Kasumi-1 (cell line): ENCODE data around the gene FGD3.

ENCODE experiments used
- DNase-seq, 2 experiments: peaks; one replicate each; lab custom pipeline; 2025; lab: John Stamatoyannopoulos, UW

Gene FGD3

DNA sequence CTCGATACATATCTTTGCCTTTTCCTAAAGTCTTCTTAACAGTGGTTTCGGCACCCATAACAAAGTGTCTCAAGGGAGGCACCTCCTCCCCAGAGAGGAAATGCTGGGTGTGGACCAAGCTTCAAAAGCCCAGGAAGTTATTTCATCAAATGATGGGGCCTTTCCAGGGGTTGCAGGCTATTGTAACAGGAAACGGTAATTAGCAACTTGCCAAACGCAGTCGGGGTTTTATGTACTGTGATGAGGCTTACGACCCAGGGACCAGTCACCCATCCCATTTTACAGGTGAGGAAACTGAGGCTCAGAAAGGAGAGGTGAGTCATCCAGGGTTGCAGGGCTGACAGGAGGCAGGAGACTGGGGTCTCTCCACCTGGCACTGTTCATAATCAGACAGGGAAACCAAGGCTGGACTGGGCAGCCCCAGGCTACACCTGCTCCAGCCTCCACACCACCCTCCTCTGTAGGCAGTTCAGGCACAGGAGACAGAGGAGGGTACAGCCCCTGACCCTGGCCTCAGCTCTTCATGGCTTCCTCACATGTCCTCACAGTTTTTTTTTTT is 81.2 kb downstream of the FGD3 start:
- DNase-seq, result peak; percentile 89 to 90

DNA sequence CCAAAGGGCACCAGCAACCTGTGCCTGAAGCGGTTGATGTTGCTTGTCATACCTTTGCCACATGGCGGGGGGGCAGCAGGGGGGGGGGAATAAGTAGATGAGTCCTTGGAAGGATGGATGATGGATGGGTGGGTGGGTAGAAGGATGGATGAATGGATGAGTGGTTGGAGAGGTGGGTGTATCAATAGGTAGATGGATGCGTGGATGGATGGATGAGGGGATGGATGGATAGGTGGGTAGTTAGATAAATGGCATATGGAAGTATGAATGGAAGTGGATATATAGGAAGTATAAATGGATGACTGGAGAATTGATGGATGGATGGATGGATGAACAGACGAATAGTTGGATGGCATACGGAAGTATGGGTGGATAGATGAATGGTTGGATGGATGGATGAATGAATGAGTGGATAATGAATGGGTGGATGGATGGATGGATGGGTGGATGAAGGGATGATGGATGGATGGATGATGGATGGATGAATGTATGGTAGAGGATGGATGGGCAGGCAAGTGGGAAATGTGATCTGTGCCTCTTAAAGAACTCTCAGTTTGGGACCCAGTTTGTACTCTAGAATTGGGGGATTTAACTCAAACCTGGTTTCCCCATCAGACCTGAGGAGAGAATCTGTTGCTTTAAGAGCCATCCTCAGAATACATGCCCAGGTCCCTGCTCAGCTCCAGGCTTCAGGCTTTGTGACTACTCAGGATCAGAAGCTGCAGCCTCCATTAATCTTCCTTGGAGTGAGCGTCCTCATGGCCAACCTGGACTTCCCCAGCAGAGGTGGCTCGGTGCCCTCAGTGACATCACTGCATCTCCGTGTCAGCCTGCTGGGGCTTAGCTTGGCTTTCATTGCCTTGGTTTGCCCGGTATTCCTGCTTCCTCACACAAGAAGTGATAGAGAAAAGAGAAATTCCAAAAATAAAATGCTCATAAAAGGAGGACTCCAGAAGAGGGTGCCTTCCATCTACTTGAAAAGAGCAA is 83.6 kb downstream of the FGD3 start:
- DNase-seq, result no peak

DNA sequence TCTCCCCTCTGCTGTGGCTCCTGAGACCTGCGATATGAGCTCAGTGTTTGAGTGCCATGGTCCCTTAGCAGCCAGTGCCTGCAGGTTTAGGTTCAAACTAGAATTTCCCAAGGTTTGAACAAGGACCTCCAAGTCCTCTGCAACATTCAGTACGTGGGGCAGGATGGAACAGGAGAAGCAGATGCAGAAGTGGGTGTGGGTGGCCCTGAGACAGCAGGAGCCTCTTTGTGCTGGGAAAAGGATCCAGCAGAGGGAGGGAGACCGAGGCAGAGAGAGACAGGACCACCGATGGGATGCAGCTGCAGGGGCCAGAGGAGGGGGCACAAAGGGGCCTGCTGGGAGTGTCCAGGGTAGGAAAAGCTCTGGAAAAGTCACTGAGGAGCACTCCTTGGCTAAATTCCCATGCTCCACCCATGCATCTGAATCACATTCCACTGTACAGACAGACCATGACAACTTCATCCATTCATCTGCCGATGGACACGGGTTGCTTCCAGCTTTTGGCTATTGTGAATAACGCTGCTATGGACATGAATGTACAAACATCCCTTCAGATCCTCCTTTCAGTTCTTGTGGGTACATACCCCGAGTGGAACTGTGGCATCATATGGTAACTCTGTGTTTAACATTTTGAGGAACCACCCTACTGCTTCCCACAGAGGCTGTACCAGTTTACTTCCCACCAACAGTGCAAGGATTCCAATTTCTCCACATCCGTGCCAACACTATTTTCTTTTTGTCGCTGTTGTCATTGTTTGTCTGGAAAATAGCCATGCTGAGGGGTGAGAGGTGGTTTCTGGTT is 84.5 kb downstream of the FGD3 start:
- no peak for DNase-seq

DNA sequence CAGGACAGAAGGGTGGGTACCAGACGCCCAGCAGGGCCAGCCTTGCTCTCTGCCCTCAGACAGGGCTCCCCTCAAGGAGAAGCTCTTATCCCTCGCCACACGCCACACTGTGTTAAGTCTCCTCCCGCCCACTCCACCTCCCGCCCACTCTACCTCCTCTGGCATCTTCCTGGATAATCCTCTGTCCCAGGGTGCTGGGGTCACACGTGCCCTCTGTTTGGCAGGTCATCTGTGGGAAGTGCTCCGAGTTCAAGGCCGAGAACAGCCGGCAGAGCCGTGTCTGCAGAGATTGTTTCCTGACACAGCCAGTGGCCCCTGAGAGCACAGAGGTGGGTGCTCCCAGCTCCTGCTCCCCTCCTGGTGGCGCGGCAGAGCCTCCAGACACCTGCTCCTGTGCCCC is 85.2 kb downstream of the FGD3 start:
- no peak for DNase-seq

DNA sequence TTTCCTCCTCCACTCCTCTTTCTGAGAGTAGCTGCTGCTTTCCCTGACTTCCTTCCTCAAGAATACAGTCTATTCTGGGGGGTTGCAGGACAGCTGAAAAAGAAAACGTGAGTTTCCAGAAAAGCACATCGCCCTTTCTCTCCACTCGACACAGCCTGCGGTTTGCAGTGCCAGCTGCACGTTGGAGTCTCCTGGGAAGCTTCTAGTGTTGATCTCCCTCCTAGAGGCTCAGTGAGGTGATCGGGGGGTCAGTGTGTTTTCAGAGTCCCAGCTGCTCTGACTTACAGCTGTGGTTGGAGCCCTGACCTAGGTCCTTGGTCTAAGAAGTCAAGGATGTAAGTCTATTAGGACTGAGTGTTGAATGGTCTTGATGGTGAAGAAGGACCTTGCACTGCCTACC is 86.2 kb downstream of the FGD3 start:
- no peak for DNase-seq

DNA sequence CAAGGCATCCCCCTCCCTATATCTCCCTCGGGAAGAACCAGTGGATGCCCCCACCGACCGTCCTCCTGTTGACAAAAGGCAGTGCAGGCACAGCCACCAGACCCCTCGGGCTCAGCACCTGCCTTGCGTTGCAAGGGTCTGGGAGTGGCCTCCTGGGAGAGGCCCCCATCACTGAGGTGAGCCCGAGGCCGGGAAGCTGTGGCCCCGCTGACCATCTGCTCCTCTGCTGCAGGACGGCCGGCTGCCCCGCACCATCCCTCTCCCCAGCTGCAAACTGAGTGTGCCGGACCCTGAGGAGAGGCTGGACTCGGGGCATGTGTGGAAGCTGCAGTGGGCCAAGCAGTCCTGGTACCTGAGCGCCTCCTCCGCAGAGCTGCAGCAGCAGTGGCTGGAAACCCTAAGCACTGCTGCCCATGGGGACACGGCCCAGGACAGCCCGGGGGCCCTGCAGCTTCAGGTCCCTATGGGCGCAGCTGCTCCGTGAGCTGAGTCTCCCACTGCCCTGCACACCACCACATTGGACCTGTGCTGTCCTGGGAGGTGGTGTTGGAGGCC is 87.9 kb downstream of the FGD3 start:
- no peak for DNase-seq

DNA sequence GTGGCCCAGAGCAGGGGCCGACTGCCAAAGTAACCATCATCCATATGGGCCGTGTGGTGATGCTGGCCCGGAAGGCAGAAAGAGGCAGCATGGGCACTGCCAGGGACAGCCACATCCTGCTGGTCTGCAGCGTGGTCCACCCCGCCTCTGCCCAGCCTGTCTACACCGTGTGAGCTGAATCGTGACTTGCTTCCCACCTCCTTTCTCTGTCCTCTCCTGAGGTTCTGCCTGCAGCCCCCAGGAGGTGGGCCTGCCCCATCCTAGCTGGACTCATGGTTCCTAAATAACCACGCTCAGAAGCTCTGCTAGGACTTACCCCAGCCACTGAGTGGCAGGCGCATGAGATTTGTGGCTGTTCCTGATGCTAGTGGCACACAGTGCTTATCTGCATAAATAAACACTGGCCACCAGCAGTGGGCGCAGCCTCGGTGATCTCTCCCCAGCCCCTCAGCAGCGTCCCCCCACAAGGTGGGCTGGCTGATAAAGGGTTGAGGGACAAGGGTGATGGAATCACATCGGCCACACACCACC is 88.6 kb downstream of the FGD3 start:
- DNase-seq, result no peak

DNA sequence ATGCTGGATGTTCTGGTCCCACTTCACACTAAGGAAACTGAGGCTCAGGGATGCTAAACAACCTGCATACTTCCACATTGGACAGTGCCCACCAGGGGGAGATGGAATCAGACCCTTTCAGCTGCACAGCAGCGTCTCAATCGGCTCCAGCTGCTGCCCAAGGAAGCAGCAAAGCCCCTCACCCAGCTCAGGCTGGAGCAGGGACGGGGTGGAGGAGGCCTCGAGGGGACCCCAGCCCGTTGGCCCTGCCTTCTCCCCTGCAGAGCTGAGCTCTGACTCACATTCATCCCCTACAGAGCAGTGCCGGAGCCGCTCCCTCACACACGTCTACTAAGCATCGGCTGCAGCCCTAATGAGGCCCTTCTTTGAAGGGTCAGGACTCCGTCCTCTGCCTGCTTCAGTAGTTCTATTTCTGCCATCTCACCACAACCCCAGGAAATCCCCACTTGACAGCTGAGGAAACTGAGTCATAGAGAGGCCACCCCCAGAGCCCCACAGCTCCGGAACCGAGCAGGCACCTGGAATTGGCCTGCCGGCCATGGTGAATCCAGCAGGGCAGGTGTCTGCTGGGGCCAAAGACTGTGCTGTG is 89.7 kb downstream of the FGD3 start:
- no peak for DNase-seq

DNA sequence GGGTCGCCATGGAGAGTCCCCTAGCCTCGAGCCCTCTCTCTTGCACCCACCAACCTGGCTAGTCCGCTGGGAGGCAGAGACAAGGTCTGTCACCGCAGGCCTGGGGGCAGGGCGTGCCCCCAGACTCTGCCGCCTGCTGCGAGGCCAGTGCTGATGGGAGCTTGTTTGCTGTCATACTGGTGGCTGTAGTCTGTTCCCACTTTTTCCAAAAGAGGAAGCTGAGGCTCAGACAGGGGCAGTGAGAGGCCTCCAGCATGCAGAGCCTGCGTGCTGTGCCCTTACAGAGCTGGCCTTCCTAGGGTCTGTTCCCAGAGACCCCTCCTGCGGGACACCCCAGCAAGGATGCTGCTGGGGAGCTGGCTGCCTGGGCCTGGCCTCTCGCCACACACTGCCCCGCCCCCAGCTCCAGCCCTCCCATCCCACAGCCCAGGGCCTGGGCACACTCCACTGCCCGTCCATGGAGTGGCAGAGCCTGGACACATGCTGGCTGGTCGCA is 90.2 kb downstream of the FGD3 start:
- DNase-seq, result peak; percentile 72 to 75

DNA sequence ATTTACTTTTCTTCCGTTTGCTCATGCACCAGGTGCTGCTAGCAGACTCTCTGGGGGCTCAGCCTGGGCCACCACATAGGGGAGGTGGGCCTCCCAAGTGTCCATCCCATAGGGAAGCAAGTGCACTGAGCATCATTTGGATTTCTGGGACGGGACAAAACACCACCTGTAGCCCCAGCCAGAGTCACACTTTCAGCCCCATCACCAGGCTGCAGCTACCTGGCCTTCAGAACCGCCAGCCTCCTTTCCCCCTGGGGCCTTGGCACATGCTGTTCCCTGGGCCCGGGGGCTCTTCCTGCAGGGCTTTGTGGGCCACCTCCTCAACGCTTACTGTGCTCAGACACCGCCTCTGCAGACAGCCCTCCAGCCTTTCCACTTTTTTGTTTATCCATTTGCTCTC is 91.6 kb downstream of the FGD3 start:
- DNase-seq, result no peak

DNA sequence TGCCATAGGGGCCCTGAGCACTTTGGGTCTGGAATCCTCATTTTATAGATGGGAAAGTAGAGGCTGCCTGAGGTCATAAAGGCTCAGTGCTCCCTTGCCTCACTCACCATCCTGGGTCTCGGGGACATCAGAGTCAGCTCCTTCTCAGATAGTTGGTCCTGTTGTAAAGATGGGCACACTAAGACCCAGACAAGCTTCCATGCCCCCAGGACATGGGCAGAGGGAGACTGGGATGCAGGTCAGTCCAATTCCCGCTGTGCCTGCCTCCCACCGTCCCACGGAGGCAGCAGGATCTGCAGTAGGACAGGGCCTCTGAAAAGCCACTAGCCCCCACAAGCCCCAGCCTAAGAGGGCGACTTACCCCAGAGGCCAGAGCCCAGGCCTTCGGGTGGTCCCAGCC is 92.1 kb downstream of the FGD3 start:
- DNase-seq, result no peak

DNA sequence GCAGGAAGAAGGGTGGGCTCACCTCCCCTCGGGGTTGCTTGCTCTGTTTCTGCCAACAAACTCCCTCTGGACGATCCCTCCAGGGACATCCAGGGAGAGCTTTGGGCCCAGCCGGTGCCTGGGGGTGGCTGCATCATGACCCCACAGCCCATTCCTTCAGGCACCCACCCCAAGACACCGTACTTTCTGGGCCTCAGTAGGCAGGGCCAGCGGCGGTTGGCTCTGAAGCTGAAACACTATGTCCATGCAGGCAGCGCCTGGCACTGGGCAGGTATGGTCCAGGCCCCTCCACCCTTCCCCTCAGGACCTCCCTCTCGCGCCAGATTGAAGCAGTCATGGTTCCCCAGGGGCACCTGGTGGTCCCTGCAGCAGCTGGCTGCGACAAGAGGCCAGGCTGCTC is 92.7 kb downstream of the FGD3 start:
- no peak for DNase-seq

DNA sequence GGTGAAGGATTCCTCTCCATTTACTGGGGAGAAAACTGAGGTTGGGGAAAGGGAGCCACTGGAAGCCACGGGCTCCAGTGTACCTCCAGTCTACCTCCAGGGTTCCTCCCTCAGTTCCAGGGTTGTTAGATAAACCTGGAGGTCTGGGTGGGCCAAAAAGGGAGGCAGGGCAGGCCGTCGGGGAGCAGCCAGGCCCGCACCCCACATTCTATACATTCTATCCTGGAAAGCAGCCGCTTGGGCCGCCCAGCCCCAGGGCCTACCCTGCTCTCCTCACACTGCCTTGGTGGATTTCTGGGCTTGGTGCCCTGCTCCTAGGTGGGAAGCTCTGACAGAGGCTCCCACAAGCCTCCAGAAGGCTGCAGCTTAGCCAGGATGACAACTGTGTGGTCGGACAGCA is 93.1 kb downstream of the FGD3 start:
- no peak for DNase-seq

DNA sequence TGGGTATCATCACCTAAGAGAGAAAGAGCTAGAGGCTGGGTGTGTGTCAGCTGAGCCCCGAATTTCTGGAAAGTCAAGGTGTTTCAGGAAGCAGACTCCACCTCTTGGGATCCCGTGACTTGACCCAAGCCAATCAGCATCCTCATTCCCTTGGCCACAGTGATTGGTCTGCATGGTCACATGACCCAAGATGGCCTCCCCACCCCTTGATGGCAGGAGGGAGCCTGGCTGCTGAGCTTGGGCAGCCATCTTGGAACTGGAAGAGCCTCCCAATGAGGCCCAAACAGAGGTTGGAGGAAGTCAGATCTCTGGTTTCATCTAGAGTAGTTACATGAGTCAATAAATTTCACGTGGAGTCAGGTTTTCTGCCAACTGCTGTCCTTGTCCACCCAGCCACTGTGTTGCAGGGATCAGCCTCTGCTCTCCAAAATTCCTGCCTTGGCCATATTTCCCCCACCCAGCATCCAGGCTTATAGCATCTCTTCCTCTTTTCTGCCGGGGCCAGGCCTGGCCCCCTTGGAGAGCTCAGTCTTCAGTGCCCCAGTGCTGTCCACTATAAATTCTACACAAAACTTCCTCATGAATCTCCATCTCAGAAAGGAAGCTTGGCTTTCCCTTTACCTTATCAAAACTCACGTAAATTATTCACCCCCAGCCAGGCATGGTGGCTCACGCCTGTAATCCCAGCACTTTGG is 93.9 kb downstream of the FGD3 start:
- no peak for DNase-seq

DNA sequence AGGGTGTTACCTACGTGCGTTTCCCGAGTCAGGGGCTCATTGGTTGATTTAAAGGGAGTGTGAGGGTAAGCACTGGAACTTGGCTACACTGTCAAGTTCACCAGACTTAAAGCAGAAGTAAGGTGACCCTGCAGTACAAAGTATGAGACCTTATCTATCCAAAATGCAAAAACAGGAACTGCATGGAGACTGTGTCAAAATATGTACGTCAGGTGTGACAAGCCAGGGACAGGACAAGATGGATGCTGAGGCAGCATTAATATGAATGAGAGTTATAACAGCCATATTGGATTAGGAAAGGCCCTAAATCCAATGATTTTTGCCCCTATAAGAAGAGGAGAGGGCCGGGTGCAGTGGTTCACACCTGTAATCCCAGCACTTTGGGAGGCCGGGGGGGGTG is 95.8 kb downstream of the FGD3 start:
- peak in 1 of 2 experiments; percentile 26 for DNase-seq

DNA sequence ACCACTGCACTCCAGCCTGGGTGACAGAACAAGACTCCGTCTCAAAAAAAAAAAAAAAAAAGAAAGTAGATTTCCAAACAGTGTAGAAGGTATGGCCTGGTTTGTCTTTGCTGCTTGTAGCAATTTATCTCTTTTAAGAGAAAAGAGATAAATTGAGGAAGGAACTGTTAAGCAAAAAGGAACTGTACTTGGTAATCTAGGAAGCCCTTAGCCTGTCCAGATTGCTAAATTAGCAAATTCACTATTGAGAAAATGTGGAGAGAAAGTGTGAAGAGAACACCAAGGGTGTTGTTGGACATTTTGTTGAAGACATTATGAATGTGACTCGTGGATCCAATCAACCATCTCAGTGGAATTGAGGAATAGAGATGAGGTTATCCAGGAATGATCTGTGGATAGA is 98.2 kb downstream of the FGD3 start:
- DNase-seq, result peak; percentile 49 to 51

DNA sequence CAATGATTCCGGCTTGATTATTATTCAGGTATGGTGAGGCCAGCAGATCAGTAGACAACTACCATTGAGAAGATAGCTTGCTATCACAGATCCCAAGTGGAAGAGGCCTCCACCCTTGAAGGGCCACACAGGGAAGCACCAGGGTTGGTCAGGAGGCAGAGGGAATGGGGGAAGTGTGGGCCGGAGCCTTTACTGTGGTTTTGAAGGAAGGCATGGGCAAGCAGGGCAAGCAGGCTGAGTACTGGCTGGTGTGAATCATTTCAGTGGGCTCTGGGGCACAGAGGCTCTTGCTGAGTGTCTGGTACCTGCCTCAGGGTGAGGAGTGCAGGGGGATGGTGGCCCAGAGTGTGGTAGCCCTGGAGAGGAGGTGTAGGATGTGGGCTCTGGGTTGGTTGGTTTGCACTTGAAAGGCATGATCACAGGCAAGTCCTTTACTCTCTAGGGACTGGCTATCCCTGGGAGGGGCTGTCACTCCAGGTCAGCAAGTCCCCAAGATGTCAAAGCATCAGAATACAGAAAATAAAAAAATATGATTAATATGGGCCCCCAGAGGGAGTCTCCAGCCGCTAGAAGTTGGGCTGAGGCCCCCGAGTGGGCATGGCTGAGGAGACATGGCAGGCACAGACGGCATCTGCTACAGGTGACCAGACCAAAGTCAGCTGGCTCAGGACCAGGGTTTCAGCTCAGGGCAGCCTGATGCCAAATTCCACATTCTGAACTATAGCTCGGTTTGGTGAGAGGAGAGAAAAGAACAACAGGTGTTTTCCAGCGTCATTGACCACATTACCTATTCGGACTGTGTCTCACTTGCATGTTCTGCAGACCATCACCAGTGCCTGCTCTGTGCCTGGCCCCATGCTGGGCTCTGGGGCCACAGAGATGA is 101.5 kb downstream of the FGD3 start:
- DNase-seq, result no peak

DNA sequence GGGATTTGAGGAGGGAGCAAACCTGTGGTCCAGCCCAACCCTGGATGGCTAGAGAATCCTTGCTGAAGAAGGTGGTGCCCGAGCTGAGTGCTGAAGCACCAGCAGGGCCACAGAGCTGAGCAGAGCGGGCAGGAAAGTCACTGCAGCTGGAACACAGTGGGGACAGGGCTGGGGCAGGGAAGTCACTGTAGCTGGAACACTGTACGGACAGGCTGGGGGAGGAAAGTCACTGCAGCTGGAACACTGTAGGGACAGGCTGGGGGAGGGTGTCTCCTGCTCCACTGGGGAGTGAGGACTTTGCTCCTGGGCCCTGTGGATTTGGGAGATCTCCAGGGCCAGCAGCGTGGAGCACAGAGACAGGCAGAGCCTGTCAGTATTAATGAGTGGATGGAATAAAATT is 102.2 kb downstream of the FGD3 start:
- DNase-seq, result no peak

DNA sequence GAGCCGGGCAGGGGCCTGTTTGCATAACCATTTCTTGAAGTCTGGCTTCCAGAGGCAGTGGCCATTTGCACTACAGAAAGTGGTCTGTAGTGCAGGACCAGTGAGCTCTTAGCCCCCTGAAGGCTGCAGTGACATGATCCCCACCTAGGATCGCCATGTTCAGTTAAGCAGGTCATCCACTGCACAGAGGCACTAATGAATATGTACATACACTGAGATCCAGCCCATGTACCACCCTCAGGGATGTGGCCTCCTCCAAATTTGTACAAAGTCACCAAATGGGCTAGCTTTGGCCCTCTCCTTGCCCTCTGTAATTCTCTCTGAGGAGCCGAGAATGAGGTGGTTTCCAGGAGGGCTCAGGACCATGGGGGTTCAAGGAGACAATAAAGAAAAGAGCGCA is 102.9 kb downstream of the FGD3 start:
- no peak for DNase-seq

DNA sequence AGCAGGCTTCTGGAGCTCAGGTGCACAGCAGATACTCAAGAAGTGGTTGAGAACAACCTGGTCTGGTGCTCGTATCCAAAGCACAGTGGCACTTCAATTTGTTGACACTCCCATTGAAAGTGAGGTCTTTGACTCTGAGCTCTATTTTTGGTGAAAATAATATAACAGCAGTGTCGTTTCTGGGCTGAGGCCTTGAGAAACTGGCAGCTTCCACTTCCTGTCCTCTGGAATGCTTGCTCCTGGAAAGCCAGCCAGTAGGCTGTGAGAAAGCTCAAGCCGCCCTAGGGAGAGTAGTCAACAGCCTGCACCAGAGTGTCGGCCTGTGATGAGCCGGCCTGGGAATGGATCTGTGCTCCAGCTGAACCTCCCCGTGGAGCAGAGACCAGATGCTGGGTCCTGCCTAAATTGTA is 104.4 kb downstream of the FGD3 start:
- no peak for DNase-seq
